WTC11 (cell line): Measurements from ENCODE around the gene TDRD6. TPM values are rescaled to one million over a fixed set of nuclear protein-coding genes. Genes with fewer than 3 reads are reported as not detected.

Experiments
- ATAC-seq: fragments of 200-7000 bp; cut with Tn5 transposase; 2 replicates; pipeline ENCODE4 v1.10.0; 2021; ENCODE audit warnings: mild to moderate bottlenecking, moderate library complexity
- CTCF ChIA-PET: fragments of 300-600 bp; sonication (Branson Sonifier 250); formaldehyde crosslinking; loops from one replicate; lab custom pipeline; 2021; ENCODE audit warnings: antibody characterized with exemption; lab: Charles Lee
- POLR2A ChIA-PET: fragments of 350-600 bp; sonication (Branson Sonifier 250); formaldehyde crosslinking; loops from one replicate; lab custom pipeline; 2021; ENCODE audit warnings: antibody characterized with exemption; lab: Charles Lee
- DNase-seq: peaks from one replicate; pipeline ENCODE4 v3.0.0; 2021; ENCODE audit warnings: low spot score
- H3K27ac Mint-ChIP-seq: 2 replicates; pipeline ENCODE4 v1.8.0; 2021; ENCODE audit warnings: mixed read lengths
- H3K27me3 Mint-ChIP-seq: 2 replicates; pipeline ENCODE4 v1.8.0; 2021; ENCODE audit warnings: low read depth, mild to moderate bottlenecking, moderate library complexity, mixed read lengths
- H3K36me3 Mint-ChIP-seq: 2 replicates; pipeline ENCODE4 v1.8.0; 2021; ENCODE audit warnings: mixed read lengths
- H3K4me1 Mint-ChIP-seq: 2 replicates; pipeline ENCODE4 v1.8.0; 2022; ENCODE audit warnings: mixed read lengths
- H3K4me3 Mint-ChIP-seq: 2 replicates; pipeline ENCODE4 v1.8.0; 2021; ENCODE audit warnings: mild to moderate bottlenecking, moderate library complexity, mixed read lengths
- H3K9me3 Mint-ChIP-seq: 2 replicates; pipeline ENCODE4 v1.8.0; 2021; ENCODE audit warnings: mixed read lengths
- ATF2 ChIP-seq: sonication (generic); formaldehyde crosslinking; IDR thresholded peaks from 2 replicates; pipeline ENCODE4 v1.8.1; 2022; ENCODE audit warnings: low read depth, missing genetic modification reagents, borderline replicate concordance
- CDX4 ChIP-seq: fragments of 250-450 bp; sonication (Bioruptor Pico); IDR thresholded peaks from 2 replicates; pipeline ENCODE4 v1.9.0; 2021; ENCODE audit warnings: moderate library complexity, mild to moderate bottlenecking, inconsistent platforms, borderline replicate concordance
- E2F1 ChIP-seq: sonication (generic); formaldehyde crosslinking; IDR thresholded peaks from 2 replicates; pipeline ENCODE4 v1.8.0; 2022; ENCODE audit warnings: mild to moderate bottlenecking, missing genetic modification reagents
- E2F4 ChIP-seq: sonication (generic); formaldehyde crosslinking; IDR thresholded peaks from 2 replicates; pipeline ENCODE4 v1.8.1; 2022; ENCODE audit warnings: low read depth, mild to moderate bottlenecking, moderate library complexity, missing genetic modification reagents, borderline replicate concordance
- ELF4 ChIP-seq: sonication (generic); formaldehyde crosslinking; IDR thresholded peaks from 2 replicates; pipeline ENCODE4 v1.8.1; 2022; ENCODE audit warnings: low read depth, mild to moderate bottlenecking, moderate library complexity, missing genetic modification reagents
- ERG ChIP-seq: fragments of 250-450 bp; sonication (Bioruptor Pico); IDR thresholded peaks from 2 replicates; pipeline ENCODE4 v1.8.0; 2021; ENCODE audit warnings: mild to moderate bottlenecking
- HMGA2 ChIP-seq: fragments of 250-450 bp; sonication (Bioruptor Pico); IDR thresholded peaks from 2 replicates; pipeline ENCODE4 v1.4.0; 2021; ENCODE audit warnings: mild to moderate bottlenecking, moderate library complexity
- IRF1 ChIP-seq: sonication (generic); formaldehyde crosslinking; IDR thresholded peaks from 2 replicates; pipeline ENCODE4 v1.8.0; 2023; ENCODE audit warnings: missing genetic modification reagents
- MXD4 ChIP-seq: fragments of 250-450 bp; sonication (Bioruptor Pico); IDR thresholded peaks from 2 replicates; pipeline ENCODE4 v1.8.0; 2021; ENCODE audit warnings: mild to moderate bottlenecking, moderate library complexity, borderline replicate concordance
- NFE2L1 ChIP-seq: sonication (generic); formaldehyde crosslinking; IDR thresholded peaks from 2 replicates; pipeline ENCODE4 v1.8.1; 2023; ENCODE audit warnings: missing genetic modification reagents
- SP1 ChIP-seq: sonication (generic); formaldehyde crosslinking; conservative IDR thresholded peaks from 2 replicates; pipeline ENCODE4 v1.8.1; 2022; ENCODE audit warnings: missing genetic modification reagents
- TEAD1 ChIP-seq: sonication (generic); formaldehyde crosslinking; IDR thresholded peaks from 2 replicates; pipeline ENCODE4 v1.8.0; 2022; ENCODE audit warnings: mild to moderate bottlenecking, missing genetic modification reagents
- ZBTB43 ChIP-seq: sonication (generic); formaldehyde crosslinking; IDR thresholded peaks from 2 replicates; pipeline ENCODE4 v1.8.1; 2023; ENCODE audit warnings: mild to moderate bottlenecking, missing genetic modification reagents
- ZMAT4 ChIP-seq: fragments of 250-450 bp; sonication (Bioruptor Pico); IDR thresholded peaks from 2 replicates; pipeline ENCODE4 v1.9.0; 2021; ENCODE audit warnings: mild to moderate bottlenecking
- ZNF317 ChIP-seq: sonication (generic); formaldehyde crosslinking; IDR thresholded peaks from 2 replicates; pipeline ENCODE4 v1.8.1; 2023; ENCODE audit warnings: low read depth, mild to moderate bottlenecking, moderate library complexity, missing genetic modification reagents, borderline replicate concordance
- ZNF396 ChIP-seq: fragments of 250-450 bp; sonication (Bioruptor Pico); IDR thresholded peaks from 2 replicates; pipeline ENCODE4 v1.8.0; 2021; ENCODE audit warnings: mild to moderate bottlenecking, moderate library complexity, borderline replicate concordance
- ZNF416 ChIP-seq: fragments of 250-450 bp; sonication (Bioruptor Pico); IDR thresholded peaks from 2 replicates; pipeline ENCODE4 v1.9.0; 2021; ENCODE audit warnings: mild to moderate bottlenecking, inconsistent platforms
- ZNF512 ChIP-seq: sonication (generic); formaldehyde crosslinking; IDR thresholded peaks from 2 replicates; pipeline ENCODE4 v1.8.1; 2022; ENCODE audit warnings: missing genetic modification reagents, borderline replicate concordance
- ZNF671 ChIP-seq: fragments of 250-450 bp; sonication (Bioruptor Pico); IDR thresholded peaks from 2 replicates; pipeline ENCODE4 v1.8.0; 2021; ENCODE audit warnings: mild to moderate bottlenecking
- total RNA-seq: library from RNA; stranded (reverse); gene quantifications from 3 replicates; pipeline ENCODE4 v1.2.3, GENCODE V29; 2021
- TF ChIP-seq, protein P1 (sequence below): sonication (generic); formaldehyde crosslinking; IDR thresholded peaks from 2 replicates; pipeline ENCODE4 v1.8.0; 2023; ENCODE audit warnings: missing genetic modification reagents, mild to moderate bottlenecking, borderline replicate concordance

The TDRD6 gene
- total RNA-seq, 1 experiment from 2014 or later, result 0.04 TPM

- no peak for ATAC-seq
- Mint-ChIP-seq H3K4me3 (no peak overlapping the region), H3K4me1 (no peaks in the 10 kb centered on the region), H3K36me3 (no peaks in the 10 kb centered on the region), H3K27me3 (no peaks in the 10 kb centered on the region), H3K27ac (no peak overlapping the region)
- CTCF ChIA-PET, result no interaction called here
- POLR2A ChIA-PET, result no interaction called here
- TF ChIP-seq CDX4 (CRISPR knock-in tag), result no peak
- no peak for TF ChIP-seq ERG (CRISPR knock-in tag)
- TF ChIP-seq ZNF317 (CRISPR knock-in tag), result no peak
- no peak for TF ChIP-seq HMGA2 (CRISPR knock-in tag)
- TF ChIP-seq ZNF396 (CRISPR knock-in tag), result no peak
- no peak for TF ChIP-seq ATF2 (CRISPR knock-in tag)
- no peak for TF ChIP-seq ZNF671
- TF ChIP-seq, protein P1, sequence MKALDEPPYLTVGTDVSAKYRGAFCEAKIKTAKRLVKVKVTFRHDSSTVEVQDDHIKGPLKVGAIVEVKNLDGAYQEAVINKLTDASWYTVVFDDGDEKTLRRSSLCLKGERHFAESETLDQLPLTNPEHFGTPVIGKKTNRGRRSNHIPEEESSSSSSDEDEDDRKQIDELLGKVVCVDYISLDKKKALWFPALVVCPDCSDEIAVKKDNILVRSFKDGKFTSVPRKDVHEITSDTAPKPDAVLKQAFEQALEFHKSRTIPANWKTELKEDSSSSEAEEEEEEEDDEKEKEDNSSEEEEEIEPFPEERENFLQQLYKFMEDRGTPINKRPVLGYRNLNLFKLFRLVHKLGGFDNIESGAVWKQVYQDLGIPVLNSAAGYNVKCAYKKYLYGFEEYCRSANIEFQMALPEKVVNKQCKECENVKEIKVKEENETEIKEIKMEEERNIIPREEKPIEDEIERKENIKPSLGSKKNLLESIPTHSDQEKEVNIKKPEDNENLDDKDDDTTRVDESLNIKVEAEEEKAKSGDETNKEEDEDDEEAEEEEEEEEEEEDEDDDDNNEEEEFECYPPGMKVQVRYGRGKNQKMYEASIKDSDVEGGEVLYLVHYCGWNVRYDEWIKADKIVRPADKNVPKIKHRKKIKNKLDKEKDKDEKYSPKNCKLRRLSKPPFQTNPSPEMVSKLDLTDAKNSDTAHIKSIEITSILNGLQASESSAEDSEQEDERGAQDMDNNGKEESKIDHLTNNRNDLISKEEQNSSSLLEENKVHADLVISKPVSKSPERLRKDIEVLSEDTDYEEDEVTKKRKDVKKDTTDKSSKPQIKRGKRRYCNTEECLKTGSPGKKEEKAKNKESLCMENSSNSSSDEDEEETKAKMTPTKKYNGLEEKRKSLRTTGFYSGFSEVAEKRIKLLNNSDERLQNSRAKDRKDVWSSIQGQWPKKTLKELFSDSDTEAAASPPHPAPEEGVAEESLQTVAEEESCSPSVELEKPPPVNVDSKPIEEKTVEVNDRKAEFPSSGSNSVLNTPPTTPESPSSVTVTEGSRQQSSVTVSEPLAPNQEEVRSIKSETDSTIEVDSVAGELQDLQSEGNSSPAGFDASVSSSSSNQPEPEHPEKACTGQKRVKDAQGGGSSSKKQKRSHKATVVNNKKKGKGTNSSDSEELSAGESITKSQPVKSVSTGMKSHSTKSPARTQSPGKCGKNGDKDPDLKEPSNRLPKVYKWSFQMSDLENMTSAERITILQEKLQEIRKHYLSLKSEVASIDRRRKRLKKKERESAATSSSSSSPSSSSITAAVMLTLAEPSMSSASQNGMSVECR (CRISPR knock-in tag), result no peak
- no peak for TF ChIP-seq MXD4
- TF ChIP-seq ZNF512 (CRISPR knock-in tag), result no peak
- TF ChIP-seq IRF1, result no peak
- no peak for TF ChIP-seq NFE2L1 (CRISPR knock-in tag)
- no peak for TF ChIP-seq SP1 (CRISPR knock-in tag)
- no peak for TF ChIP-seq E2F1
- no peak for TF ChIP-seq ELF4
- no peak for TF ChIP-seq ZMAT4
- TF ChIP-seq TEAD1 (CRISPR knock-in tag), result no peak
- TF ChIP-seq E2F4, result no peak
- no peak for TF ChIP-seq ZNF416 (CRISPR knock-in tag)
- TF ChIP-seq ZBTB43 (CRISPR knock-in tag), result no peak
- TF ChIP-seq, all 79 proteins: peak for 0
- no peaks in the 10 kb centered on the region; the same call in 1 of the 2 replicates for H3K9me3 Mint-ChIP-seq
- no peak for DNase-seq
Observed at GRCh38 chr6:46711491-46711890, 23.8 kb downstream of the TDRD6 start.
